GM19099 (cell line): ENCODE results near the gene ACTL7A.

ENCODE experiments used
- POLR2A ChIP-seq: IDR thresholded peaks from 3 replicates; pipeline ENCODE4 v1.6.1; 2011; ENCODE audit warnings: low read depth; ENCODE audit not compliant: insufficient read length; ENCODE audit errors: extremely low read depth

Gene ACTL7A, protein sequence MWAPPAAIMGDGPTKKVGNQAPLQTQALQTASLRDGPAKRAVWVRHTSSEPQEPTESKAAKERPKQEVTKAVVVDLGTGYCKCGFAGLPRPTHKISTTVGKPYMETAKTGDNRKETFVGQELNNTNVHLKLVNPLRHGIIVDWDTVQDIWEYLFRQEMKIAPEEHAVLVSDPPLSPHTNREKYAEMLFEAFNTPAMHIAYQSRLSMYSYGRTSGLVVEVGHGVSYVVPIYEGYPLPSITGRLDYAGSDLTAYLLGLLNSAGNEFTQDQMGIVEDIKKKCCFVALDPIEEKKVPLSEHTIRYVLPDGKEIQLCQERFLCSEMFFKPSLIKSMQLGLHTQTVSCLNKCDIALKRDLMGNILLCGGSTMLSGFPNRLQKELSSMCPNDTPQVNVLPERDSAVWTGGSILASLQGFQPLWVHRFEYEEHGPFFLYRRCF

DNA sequence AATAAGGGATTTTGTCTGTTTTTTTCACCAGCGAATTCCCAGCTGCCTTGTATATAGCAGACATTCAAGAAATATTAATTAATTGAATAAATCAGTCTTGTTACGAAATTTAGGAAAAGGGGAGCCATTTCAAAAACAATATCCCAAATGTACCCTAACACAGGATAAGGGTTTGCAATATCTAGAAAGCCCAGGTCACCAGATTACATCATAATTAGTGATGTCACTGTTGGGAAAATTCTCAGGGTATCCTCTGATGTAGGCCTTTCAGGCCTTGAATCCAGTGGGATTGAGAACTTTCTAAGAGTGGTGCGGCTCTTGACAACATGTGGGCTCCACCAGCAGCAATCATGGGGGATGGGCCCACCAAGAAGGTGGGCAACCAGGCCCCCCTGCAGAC lies at the start of gene ACTL7A:
Gene ACTL7A (plus strand): TSS at position 270 of the 400 bp plus-strand sequence. CDS start 57 bp downstream, at position 327.
- TF ChIP-seq POLR2A, result no peak

DNA sequence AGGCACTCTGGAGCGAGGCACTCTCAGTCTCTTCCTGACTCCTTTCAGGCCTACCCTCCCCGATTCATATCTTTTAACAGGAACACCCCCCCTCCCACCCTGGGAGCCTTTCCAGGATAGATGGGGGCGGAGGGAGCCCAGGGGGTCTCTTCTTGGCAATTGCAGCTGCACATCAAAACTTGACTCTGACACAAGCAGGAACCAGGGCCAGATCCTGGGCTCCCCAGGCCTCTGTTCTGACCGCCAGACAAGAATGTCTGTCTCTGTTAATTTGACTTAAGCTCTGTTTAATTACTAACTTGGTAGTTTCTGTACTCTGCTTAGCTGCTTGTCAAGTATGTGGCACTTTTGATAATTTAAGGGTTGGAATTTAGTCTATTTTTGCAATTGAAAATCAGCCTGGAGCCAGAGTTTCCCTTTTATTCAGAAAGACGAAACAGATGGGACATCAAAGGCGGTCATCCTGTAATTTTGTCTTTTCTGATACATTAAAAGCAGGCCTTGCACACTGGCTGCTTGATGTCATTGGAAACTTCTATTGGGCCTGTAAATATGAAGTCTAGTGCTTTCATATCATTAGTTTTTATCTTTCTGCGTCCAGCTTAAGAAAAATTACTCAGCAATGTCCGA lies 49.6 kb upstream of the ACTL7A start:
- no peak for TF ChIP-seq POLR2A

DNA sequence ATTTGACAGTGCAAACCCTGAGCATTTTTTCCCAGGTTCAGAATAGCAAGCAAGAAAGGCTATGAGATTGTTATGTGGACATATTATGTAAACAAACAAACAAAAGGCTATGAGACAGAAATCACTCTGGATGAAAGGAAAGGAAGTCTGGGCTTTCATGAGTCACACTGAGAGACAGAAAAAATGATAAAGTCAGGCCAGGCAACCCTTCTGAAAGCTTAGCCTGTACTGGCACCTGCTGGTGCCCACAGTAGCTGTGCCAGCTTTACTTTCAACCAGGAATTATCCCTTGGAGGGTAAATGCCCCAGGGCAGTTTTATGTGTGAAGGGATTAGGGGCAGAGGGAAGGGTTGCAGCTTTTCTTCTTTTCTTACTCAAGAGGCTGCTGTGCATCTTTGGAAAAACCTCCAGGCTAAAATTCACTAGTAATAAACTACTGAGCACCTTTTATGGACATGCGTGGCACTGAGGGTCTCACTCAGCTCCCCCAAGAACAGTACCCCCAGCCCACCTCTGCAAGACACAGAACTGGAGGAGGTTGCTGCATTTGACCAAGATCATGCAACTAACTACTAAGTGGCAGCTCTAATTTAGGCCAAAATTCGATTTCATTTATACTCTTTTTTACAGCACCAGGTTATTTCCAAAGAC lies 48.0 kb upstream of the ACTL7A start:
- no peak for TF ChIP-seq POLR2A

DNA sequence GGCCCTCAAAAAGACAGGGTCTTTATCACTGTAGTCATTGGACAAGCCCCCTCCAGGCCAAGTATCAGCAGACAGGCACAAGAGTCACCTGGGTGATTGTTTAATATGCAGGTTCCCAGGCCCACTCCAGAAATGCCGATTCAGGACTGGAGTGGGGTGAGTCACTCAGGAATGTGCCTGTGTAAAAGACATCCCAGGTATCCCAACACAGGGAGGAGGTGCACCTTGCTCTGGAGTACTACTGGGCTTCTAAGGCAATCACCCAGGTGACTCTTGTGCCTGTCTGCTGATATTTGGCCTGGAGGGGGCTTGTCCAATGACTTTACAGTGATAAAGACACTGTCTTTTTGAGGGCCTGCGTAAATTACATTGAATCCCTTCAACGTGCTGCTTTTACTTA lies 46.9 kb upstream of the ACTL7A start:
- no peak for TF ChIP-seq POLR2A

DNA sequence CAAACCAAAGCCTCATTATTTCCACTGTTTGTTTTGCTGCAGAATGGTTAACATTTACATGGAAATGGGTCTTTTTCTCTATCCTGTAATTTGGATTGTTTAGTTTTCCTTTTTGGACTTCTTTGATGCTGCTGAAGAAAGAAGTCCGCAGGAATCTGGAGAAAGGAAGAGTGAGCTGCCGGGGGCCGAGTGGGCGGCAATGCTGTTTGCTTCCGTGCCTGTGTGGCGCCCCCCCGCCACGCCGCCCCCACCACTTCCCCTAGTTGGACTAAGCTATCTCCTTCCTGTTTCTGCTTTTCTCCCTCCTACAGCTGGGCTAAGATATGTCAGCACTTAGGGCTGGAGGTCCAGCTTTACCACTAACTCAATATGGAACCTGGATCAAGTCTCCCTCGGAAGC lies 46.0 kb upstream of the ACTL7A start:
- no peak for TF ChIP-seq POLR2A

DNA sequence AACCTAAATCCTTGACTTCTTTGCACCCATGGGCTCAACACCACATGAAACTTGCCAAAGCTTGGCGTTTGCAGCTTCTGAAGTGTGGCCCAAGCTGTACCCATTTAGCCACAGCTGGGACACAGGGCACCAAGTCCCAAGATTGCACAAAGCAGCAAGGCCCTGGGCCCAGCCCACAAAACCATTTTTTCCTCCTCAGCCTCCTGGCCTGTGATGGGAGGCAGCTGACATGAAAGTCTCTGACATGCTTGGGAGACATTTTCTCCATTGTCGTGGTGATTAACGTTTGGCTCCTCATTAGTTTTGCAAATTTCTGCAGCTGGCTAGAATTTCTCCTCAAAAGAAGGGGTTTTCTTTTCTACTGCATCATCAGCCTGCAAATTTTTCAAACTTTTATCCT lies 38.2 kb upstream of the ACTL7A start:
- no peak for TF ChIP-seq POLR2A

DNA sequence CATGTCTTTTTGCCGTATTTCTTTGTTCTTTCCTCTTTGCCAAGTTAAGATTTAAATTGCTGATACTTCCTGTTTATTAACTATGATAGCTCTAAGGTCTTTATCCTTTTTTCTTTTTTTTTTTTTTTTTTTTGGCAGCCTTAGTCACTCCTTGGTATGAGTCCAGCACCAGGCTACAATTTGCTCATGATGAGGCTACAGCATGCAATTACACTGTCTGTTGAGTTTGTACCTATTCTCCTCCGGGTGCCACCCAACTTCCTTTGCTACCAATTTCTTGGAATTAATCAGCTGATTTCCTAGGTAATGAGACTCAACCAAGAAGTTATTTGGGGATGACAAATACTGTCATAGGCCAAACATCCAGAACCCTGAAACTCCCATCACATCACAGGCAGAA lies 31.8 kb upstream of the ACTL7A start:
- TF ChIP-seq POLR2A, result no peak

DNA sequence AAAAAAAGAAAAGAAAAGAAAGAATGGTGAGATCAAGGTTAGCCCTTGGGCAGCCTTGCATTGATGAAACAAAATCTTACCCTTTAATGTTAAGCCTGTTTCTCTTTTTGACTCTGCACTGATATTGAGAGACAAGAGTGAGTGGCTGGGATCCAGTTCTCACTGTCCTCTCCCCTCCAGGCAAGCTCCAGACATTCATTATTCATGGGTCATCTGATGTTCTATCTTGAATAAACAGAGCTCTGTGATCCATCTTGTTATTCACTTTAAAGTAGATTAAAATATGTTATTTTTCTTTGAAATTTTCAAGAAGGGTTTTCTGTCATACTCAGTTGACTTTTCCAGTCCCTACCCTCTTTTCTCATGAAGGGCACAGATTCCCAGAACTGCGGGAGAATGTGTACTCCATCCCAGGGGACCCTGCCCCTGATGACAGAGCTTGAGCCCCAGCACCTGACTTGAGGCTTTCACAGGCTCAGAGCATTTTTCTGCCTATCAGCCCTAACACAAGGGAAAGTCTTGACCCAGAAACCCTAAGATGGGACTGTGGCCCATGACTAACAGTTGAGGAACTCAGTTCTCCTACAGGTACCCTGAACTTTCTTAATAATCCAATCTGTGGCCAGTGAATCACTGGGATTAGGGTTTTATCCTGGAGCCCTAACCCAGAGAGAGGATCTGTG lies 30.4 kb upstream of the ACTL7A start:
- TF ChIP-seq POLR2A, result no peak

DNA sequence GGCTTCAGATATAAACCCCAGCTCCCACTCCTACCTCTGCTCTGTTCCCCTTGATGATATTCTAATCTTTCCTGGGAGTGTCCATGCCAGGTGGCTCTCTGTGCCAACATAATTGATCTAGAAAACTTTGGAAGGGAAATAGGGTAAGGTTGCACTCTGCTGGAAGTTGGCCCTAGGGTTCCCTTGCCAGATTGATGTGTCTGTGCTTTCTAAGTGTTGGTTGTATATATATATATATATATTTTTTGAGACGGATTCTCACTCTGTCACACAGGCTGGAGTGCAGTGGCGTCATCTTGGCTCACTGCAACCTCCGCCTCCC lies 29.9 kb upstream of the ACTL7A start:
- TF ChIP-seq POLR2A, result no peak

DNA sequence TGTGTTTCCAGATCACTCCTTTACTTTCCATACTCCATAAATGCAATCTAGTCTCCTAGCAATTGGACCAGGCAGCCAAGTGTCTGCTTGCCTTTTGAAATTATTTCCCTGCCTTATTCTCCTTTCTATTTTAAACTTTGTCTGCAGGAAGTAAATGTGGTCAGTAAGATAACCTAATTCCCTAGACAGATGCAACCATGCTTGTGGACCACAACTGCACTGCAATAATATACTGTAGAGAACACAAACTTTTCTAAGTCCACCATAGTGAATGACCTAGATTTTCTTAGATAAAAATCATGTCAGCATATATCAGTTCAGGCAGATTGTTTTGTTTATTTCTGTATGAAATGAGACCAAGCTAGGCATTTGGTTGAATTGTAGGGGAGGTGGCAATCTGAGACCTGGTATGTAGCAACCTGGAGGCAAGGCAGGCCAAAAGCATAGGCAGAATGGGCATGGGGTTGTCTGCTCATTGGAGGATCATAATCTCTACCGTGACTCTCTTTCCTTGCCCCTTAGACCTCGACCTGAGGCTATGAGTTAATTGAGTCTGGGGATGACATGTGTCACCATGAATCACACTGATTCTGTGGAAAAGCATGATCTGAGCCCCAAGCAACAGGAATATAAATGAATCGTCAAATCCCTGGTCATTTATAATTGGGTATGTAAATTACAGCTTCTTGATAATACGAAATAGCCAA lies 27.0 kb upstream of the ACTL7A start:
- TF ChIP-seq POLR2A, result no peak

DNA sequence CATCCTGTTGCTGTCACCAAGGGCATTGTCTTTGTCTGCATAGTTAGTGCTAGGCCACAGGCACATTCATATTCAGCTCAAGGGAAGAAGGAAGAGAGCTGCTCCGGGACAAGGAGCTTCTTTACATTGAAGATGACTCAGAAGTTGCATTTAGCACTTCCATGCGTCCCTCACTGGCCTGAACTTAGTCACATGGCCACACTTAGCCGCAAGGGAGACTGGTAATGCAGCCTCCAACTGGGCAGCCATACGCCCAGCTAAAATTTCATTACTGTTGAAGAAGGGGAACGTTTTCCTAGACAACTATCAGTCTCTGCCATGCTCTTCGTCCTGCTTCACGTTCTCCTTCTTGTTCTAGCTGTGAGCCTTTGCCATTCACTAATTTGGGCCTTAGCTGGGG lies 26.2 kb upstream of the ACTL7A start:
- no peak for TF ChIP-seq POLR2A

DNA sequence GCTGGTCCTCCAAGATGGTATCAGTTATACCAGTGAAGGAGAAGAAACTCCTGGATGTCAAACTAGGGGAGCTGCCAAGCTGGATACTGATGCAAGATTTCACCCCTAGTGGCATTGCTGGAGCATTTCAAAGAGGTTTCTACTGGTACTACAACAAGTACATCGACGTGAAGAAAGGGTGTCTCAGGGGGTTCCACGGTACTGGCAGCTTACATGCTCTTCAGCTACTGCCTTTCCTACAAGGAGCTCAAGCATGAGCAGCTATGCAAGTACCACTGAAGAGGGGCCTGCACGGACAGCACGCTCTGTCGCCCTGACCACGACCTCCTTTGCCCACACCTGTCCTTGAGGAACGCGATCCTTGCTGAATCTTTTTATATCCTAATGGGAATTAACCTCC lies 25.7 kb upstream of the ACTL7A start:
- TF ChIP-seq POLR2A, result no peak

DNA sequence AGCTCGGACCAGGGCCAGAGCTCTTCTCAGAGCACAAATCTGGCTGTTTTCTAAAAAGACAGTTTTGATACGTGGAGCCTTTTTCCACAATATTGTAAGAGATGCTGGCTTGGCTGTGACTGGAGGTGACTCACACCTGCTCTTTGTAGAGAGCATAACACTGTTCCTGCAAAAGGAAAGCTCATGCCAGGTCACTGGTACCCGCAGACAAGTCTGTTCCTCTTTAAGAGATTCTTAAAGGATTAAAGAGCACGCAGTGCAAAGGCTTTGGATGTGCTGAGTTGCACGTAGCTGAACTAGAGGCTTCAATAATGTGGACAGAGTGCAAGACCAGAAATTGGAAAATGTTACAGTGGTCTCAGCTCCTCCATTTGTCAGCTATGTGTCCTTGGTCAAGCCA lies 25.3 kb upstream of the ACTL7A start:
- TF ChIP-seq POLR2A, result no peak

DNA sequence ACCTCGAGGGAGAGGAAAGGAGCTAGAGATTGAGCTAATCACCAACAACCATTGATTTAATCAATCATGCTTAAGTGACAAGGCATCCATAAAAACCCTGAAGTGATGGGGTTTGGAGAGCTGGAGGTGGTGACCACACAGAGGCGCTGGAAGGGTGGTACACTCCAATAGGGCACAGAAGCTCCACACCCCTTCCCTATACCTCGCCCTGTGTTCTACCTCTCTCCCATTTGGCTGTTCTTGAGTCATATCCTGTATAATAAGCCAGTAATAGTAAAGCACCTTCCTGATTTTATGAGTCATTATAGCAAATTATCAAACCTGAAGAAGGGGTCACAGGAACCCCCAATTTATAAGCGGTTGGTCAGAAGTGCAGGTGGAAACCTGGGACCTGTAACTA lies 24.5 kb upstream of the ACTL7A start:
- no peak for TF ChIP-seq POLR2A

DNA sequence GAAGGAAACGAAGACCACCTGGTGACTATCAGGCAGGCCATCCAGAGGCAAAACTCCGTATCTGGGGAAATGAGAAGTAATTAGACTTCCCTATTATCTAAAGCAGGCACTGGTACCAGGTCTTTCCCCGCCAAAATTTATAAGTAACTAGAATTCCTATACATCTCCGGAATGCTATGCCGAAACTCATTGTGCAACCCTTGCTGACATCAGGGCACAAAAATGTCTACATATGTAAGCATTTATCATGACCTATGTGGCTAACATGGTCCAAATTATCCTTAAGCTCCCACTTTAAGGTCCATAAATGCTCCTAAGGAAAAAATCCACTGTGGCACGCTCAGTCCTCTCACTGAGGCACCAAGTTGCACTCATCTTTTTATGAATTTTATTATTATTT lies 24.0 kb upstream of the ACTL7A start:
- no peak for TF ChIP-seq POLR2A

DNA sequence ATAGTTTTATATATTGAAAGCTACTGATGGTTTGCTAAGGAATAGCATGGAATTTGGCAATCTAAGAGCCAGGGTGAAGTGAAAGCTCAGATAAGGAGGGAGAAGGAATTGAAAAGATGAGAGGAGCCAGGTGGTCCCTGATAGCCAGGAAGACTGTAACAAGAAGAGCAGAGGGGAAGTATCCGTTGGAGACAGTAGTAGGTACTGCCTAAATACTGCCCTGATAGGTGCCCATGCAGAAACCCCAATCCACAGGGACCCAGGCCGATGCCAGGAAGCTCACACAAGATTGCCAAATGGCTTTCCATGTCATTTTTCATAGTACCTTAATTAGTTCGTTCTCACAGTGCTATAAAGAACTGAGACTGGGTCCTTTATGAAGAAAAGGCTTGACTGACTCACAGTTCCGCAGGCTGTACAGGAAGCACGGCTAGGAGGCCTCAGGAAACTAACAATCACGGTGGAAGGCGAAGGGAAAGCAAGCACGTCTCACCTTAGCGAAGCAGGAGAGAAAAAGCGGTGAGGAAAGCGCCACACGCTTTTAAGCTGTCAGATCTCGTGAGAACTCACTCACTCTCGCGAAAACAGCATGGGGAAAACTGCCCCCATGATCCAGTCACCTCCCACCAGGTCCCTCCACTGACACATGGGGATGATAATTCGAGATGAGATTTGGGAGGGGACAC lies 19.3 kb upstream of the ACTL7A start:
- no peak for TF ChIP-seq POLR2A
